Endothelial cell of umbilical vein (primary cell): Measurements from ENCODE around the gene PRM3.

Experiments
- EZH2 ChIP-seq: IDR thresholded peaks from 2 replicates; pipeline ENCODE4 v1.6.1; 2012; ENCODE audit warnings: borderline replicate concordance, low read depth, mild to moderate bottlenecking, moderate library complexity, low read length, inconsistent platforms; ENCODE audit not compliant: severe bottlenecking
- FOS ChIP-seq: IDR thresholded peaks from 2 replicates; pipeline ENCODE4 v1.6.1; 2011; ENCODE audit warnings: mild to moderate bottlenecking, low read length, moderate library complexity, borderline replicate concordance; ENCODE audit not compliant: insufficient read depth
- GATA2 ChIP-seq: IDR thresholded peaks from 2 replicates; pipeline ENCODE4 v1.7.0; 2011; ENCODE audit warnings: low read depth, mild to moderate bottlenecking, moderate library complexity, mixed read lengths, low read length; ENCODE audit not compliant: insufficient read length, insufficient read depth
- JUN ChIP-seq: IDR thresholded peaks from 2 replicates; pipeline ENCODE4 v1.6.1; 2011; ENCODE audit warnings: borderline replicate concordance, low read depth; ENCODE audit not compliant: insufficient read length, insufficient read depth
- MYC ChIP-seq: IDR thresholded peaks from one replicate; pipeline ENCODE4 v1.6.1; 2011; ENCODE audit warnings: mild to moderate bottlenecking, low read depth, low read length
- POLR2A ChIP-seq: IDR thresholded peaks from 2 replicates; pipeline ENCODE4 v1.6.1; 2012; ENCODE audit warnings: low read depth, mild to moderate bottlenecking, control low read depth, low read length
- POLR2AphosphoS5 ChIP-seq: IDR thresholded peaks from 2 replicates; pipeline ENCODE4 v1.6.1; 2012; ENCODE audit warnings: low read depth, mild to moderate bottlenecking, control low read depth, low read length, moderate library complexity; ENCODE audit not compliant: insufficient read depth
- TF ChIP-seq, protein P1 (sequence below), 2 donors: IDR thresholded peaks; 1 replicate in 1 of 2; 2 replicates in 1 of 2; pipeline ENCODE4 v1.5.1; 2011; ENCODE audit warnings: low read length in 2 of 2, mild to moderate bottlenecking in 2 of 2, moderate library complexity in 2 of 2, control low read depth in 1 of 2, inconsistent platforms in 1 of 2, low read depth in 1 of 2; ENCODE audit not compliant: insufficient read depth in 1 of 2; ENCODE audit errors: extremely low read depth in 1 of 2
- TF ChIP-seq, protein P2 (sequence below): IDR thresholded peaks from 2 replicates; pipeline ENCODE4 v1.6.1; 2011; ENCODE audit not compliant: insufficient read depth, insufficient read length

DNA sequence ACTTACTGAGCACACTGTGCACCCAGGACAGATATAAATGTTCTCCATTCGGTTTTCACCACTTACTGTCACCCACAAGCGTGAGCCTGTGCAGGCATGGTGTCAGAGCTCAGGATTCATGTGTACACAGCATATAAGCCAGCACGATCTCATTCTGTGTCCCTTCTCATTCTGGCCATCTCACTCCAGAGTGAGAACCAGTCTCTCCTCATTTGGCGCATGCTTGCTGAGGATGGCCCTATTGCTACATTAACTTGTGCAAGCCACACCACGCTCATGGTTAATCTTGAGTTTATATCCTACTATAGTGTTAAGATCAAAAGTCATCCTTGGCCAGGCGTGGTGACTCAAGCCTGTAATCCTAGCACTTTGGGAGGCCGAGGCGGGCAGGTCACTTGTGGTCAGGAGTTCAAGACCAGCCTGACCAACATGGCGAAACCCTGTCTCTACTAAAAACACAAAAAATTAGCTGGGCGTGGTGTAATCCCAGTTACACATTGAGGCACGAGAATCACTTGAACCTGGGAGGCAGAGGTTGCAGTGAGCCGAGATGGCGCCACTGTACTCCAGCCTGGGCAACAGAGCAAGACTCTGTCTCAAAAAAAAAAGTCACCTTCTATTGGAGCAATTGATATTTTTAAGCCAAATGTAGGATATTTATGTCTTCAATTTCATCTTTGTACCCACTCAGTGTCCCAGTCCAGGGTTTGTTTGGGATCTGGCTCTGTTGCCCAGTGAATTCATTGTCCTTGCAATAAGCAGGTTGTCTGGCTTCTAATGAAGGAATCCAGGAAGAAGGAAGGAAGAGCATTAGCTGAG is 38.3 kb downstream of the PRM3 start:
- TF ChIP-seq POLR2A = no peak
- TF ChIP-seq, protein P1, sequence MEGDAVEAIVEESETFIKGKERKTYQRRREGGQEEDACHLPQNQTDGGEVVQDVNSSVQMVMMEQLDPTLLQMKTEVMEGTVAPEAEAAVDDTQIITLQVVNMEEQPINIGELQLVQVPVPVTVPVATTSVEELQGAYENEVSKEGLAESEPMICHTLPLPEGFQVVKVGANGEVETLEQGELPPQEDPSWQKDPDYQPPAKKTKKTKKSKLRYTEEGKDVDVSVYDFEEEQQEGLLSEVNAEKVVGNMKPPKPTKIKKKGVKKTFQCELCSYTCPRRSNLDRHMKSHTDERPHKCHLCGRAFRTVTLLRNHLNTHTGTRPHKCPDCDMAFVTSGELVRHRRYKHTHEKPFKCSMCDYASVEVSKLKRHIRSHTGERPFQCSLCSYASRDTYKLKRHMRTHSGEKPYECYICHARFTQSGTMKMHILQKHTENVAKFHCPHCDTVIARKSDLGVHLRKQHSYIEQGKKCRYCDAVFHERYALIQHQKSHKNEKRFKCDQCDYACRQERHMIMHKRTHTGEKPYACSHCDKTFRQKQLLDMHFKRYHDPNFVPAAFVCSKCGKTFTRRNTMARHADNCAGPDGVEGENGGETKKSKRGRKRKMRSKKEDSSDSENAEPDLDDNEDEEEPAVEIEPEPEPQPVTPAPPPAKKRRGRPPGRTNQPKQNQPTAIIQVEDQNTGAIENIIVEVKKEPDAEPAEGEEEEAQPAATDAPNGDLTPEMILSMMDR (IDR thresholded peaks at IDR 0.05; ENCODE audit: extremely low read depth in 1 of 2, insufficient read depth in 1 of 2, low read depth in 1 of 2, low read length in 2 of 2) = no peak
- no peak for TF ChIP-seq EZH2
- TF ChIP-seq POLR2AphosphoS5 = no peak
- TF ChIP-seq JUN = no peak
- TF ChIP-seq, protein P2, sequence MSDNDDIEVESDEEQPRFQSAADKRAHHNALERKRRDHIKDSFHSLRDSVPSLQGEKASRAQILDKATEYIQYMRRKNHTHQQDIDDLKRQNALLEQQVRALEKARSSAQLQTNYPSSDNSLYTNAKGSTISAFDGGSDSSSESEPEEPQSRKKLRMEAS = no peak
- TF ChIP-seq MYC = no peak
- TF ChIP-seq GATA2 = no peak
- TF ChIP-seq FOS = no peak
